Measurements from ENCODE around the gene MED13L.

Gene MED13L

DNA sequence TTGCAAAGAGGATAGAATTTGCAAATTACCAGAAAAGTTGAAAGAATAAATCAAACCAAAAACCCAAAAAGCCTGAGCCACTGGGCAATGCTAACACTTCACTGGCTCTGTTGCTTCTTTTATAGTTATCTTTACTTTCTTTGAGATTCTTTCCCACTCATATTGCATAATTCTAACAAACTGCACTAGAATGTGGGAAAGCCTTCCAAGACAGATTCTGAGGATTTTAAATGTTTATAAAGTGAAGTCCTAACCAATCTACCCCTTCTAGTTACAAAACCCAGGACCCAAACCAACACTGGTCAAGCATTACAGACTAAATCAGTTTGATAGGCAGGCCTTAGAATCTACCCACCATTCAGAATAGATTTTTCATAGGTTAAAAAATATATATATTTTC lies 150.9 kb downstream of the MED13L start:
- Histone ChIP-seq H3K36me3 (ENCODE audit: control insufficient read depth, insufficient read depth, low read length) (no peaks in the 10 kb centered on the region), H3K4me1 (ENCODE audit: control insufficient read depth, insufficient read depth, low read length) (peaks cover 38% of the 10 kb centered on the region), H3K4me3 (ENCODE audit: low read depth, low read length) (no peak overlapping the region), H3K9me3 (ENCODE audit: control insufficient read depth, insufficient read depth, low read length) (no peaks in the 10 kb centered on the region), H3K9ac (ENCODE audit: low read depth, low read length) (no peak overlapping the region), H3K27me3 (ENCODE audit: control insufficient read depth, insufficient read depth, low read length) (no peaks in the 10 kb centered on the region)

DNA sequence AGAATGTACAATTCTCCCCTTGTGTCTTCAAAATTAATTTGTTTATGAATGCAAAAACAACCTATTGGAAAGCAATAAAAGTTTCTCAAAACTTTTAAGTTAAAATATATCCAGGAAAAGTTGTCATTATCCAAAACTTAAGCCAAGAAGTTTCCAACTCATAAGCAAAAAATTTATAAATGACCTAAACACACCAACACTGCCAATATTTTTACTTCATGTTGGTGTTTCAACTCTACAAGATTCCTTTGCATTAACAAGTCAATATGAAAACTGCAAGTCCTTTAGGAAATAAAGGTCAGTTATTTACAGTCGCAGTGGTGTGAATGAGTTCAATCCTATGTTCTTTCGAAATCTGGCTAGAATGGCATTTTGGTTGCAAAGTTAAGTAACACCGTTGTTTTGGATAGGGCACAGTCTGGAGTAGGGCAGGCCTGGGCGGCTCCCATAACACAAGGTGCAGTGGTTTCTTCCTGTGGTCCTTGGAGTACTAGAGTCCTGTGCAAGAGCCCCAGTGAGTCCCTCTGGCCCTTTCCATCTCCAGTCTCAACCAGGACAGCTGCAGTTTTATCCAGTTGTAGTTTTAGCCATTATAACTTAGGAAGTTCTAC lies 151.4 kb downstream of the MED13L start:
- no peaks in the 10 kb centered on the region for H3K27me3 ChIP-seq (ENCODE audit: control insufficient read depth, insufficient read depth, low read length)
- H3K9ac ChIP-seq (ENCODE audit: low read depth, low read length) = no peak overlapping the region
- H3K4me1 ChIP-seq (ENCODE audit: control insufficient read depth, insufficient read depth, low read length) = peaks cover 41% of the 10 kb centered on the region
- H3K9me3 ChIP-seq (ENCODE audit: control insufficient read depth, insufficient read depth, low read length) = no peaks in the 10 kb centered on the region
- H3K36me3 ChIP-seq (ENCODE audit: control insufficient read depth, insufficient read depth, low read length) = no peaks in the 10 kb centered on the region
- no peak overlapping the region for H3K4me3 ChIP-seq (ENCODE audit: low read depth, low read length)

DNA sequence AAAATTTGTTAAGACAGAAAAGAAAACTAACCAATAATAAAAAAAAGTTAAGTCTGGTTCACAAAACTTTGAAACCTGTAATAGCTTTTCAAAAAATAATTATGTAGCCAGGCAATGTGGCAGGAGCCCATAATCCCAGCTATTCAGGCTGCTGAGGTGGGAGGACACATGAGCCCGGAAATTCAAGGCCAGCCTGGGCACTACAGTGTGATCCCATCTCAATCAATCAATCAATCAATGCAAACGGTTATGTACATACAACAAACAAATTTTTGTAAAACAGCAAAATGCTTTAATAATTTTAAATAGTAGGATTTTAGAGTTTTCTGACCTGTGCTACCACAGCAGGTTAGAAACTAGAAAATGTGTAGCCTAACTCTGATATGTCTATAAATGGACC lies 152.4 kb downstream of the MED13L start:
- Histone ChIP-seq H3K4me3 (ENCODE audit: low read depth, low read length) (no peak overlapping the region), H3K9me3 (ENCODE audit: control insufficient read depth, insufficient read depth, low read length) (no peaks in the 10 kb centered on the region), H3K36me3 (ENCODE audit: control insufficient read depth, insufficient read depth, low read length) (no peaks in the 10 kb centered on the region), H3K4me1 (ENCODE audit: control insufficient read depth, insufficient read depth, low read length) (peaks cover 43% of the 10 kb centered on the region), H3K9ac (ENCODE audit: low read depth, low read length) (no peak overlapping the region), H3K27me3 (ENCODE audit: control insufficient read depth, insufficient read depth, low read length) (no peaks in the 10 kb centered on the region)

DNA sequence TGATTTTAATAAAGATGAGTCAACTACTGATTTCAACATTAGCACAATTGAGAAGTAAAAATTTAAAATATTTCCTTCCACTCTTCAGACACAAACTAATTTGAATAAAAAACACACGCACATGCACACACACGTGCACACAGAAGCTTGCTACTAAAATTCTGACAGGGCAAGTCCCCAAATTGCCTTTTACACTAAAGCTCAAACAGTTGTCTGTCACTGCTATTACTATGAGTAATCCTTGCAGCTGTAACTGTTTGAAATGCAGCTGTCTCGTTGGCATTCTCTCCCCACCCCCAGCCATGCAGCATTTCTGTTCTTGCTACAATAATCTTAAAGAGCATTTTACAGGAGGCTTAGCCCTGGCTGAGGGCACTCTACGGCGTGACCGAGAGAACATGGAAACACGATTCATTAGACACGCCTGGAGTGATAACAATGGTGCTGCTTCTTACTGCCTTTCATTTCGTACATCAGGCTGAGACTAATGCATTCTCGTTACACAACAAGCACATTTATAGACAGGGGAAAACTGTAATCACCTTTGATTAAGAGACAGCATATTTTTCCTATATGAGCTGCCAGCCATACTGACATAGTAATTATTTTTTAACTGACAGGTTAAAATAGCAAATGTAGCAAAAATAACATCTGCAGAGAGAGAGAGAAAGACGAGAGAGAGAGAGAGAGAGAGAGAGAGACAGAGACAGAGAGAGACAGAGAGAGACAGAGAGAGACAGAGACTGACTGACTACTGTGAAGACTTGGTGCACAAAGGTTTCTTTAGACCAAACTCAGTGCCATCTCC lies 153.8 kb downstream of the MED13L start:
- Histone ChIP-seq H3K9ac (ENCODE audit: low read depth, low read length) (no peak overlapping the region), H3K36me3 (ENCODE audit: control insufficient read depth, insufficient read depth, low read length) (no peaks in the 10 kb centered on the region), H3K9me3 (ENCODE audit: control insufficient read depth, insufficient read depth, low read length) (no peaks in the 10 kb centered on the region), H3K4me1 (ENCODE audit: control insufficient read depth, insufficient read depth, low read length) (peaks cover 43% of the 10 kb centered on the region), H3K27me3 (ENCODE audit: control insufficient read depth, insufficient read depth, low read length) (no peaks in the 10 kb centered on the region), H3K4me3 (ENCODE audit: low read depth, low read length) (peak overlapping the region; percentile 14)

DNA sequence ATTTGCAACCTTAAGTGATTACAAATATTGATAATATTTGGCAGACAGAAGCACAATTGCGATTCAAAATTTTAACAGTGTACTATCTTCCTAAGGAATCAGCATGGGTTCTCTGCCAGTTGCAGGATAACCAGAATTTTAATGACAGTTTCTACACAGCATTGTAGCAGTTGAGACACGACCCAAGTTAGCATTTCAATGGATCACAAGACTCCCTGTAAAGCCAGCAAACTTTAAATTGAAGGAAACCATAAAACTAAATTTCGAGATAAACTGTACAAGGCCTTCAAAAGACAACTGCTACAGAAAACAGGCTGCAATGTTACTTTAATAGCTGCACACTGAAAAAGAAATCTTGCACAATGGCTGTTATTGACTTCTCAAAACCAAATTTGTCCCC lies 154.9 kb downstream of the MED13L start:
- Histone ChIP-seq H3K9me3 (ENCODE audit: control insufficient read depth, insufficient read depth, low read length) (no peaks in the 10 kb centered on the region), H3K4me1 (ENCODE audit: control insufficient read depth, insufficient read depth, low read length) (peaks cover 38% of the 10 kb centered on the region), H3K9ac (ENCODE audit: low read depth, low read length) (no peak overlapping the region), H3K4me3 (ENCODE audit: low read depth, low read length) (no peak overlapping the region), H3K36me3 (ENCODE audit: control insufficient read depth, insufficient read depth, low read length) (no peaks in the 10 kb centered on the region), H3K27me3 (ENCODE audit: control insufficient read depth, insufficient read depth, low read length) (no peaks in the 10 kb centered on the region)

DNA sequence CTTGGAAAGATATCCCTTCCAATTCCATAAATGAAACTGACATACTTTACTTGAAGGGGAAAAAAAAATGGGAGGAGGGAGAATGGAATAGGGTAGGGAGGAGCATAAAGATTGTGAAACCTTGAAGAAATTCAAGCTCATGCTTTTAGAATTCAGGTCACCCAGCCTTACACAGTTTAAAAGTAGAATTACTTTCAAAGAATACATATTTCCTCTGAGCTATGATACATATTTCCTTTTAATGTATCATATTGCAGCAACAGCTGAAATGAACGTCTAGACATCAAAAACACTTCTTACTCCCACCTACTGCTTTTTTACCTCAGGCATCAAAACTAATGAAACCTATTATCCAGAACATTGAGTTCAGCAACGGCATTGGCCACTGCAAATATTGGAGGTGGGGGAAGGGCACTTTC lies 156.0 kb downstream of the MED13L start:
- Histone ChIP-seq H3K4me1 (ENCODE audit: control insufficient read depth, insufficient read depth, low read length) (peaks cover 34% of the 10 kb centered on the region), H3K9ac (ENCODE audit: low read depth, low read length) (no peak overlapping the region), H3K4me3 (ENCODE audit: low read depth, low read length) (no peak overlapping the region), H3K27me3 (ENCODE audit: control insufficient read depth, insufficient read depth, low read length) (no peaks in the 10 kb centered on the region), H3K36me3 (ENCODE audit: control insufficient read depth, insufficient read depth, low read length) (no peaks in the 10 kb centered on the region), H3K9me3 (ENCODE audit: control insufficient read depth, insufficient read depth, low read length) (no peaks in the 10 kb centered on the region)

DNA sequence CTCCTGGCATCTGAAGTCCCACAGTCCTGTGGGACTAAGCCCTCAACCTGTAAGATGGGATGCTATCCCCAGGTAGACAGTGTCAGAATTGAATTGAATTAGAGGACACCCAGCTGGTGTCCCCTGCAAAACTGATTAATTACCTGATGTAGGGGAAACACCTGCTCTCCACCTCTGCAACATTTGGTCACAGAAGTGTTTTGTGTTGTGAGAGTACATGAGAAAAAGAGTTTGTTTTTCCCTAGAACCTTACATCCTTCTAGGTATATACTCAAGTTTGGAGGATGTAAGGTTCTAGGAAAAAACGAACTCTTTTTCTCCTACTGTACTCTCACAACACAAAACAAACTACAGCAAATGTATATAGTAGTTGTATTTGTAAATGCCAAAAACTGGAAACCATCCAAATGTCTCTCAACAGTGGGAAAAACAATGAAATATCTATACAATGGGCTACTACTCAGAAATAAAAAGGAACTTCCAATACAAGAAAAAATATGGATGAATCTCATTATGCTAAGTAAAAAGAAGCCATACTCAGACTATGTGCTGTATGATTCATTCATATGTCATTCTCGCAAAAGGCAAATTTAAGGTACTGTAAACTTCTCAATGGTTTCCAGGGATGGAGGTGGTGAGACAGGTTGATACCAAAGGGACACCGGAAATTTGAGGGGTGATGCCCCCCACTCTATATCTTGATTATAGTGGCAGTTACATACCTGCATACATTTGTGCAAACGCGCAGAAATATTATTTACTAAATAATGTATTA lies 160.7 kb downstream of the MED13L start:
- Histone ChIP-seq H3K27me3 (ENCODE audit: control insufficient read depth, insufficient read depth, low read length) (no peaks in the 10 kb centered on the region), H3K9me3 (ENCODE audit: control insufficient read depth, insufficient read depth, low read length) (no peaks in the 10 kb centered on the region), H3K9ac (ENCODE audit: low read depth, low read length) (no peak overlapping the region), H3K4me3 (ENCODE audit: low read depth, low read length) (no peak overlapping the region), H3K4me1 (ENCODE audit: control insufficient read depth, insufficient read depth, low read length) (peaks cover 25% of the 10 kb centered on the region), H3K36me3 (ENCODE audit: control insufficient read depth, insufficient read depth, low read length) (no peaks in the 10 kb centered on the region)

DNA sequence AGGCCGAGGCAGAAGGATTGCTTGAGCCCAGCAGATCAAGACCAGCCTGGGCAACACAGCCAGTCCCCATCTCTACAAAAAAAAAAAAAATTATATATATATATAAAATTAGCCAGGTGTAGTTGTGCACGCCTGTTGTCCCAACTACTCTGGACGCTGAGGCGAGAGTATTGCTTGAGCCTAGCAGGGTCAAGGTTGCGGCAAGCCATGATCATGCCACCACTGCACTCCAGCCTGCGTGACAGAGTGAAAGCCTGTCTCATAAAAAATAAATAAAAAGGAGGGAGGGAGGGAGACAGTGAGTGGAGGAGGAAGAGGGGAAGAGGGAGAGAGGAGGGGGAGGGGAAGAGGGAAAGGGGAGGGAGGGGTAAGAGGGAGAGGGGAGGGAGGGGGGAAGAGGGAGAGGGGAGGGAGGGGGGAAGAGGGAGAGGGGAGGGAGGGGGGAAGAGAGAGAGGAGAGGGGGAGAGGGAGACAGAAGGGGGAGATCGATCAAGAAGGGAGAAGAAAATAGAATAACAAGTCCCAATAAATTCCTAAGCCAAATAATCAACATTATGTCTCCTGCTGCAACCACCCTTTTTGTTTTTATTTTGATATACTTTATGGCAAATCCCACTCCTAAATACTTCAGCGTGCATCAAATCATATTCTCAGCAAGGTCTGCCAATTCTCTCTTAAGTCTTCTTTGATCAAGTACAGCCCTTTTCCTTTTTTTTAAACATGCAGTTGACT lies 163.9 kb downstream of the MED13L start:
- no peak overlapping the region for H3K9ac ChIP-seq (ENCODE audit: low read depth, low read length)
- H3K4me3 ChIP-seq (ENCODE audit: low read depth, low read length) = no peak overlapping the region
- H3K4me1 ChIP-seq (ENCODE audit: control insufficient read depth, insufficient read depth, low read length) = peaks cover 18% of the 10 kb centered on the region
- H3K9me3 ChIP-seq (ENCODE audit: control insufficient read depth, insufficient read depth, low read length) = no peaks in the 10 kb centered on the region
- H3K36me3 ChIP-seq (ENCODE audit: control insufficient read depth, insufficient read depth, low read length) = no peaks in the 10 kb centered on the region
- no peaks in the 10 kb centered on the region for H3K27me3 ChIP-seq (ENCODE audit: control insufficient read depth, insufficient read depth, low read length)

DNA sequence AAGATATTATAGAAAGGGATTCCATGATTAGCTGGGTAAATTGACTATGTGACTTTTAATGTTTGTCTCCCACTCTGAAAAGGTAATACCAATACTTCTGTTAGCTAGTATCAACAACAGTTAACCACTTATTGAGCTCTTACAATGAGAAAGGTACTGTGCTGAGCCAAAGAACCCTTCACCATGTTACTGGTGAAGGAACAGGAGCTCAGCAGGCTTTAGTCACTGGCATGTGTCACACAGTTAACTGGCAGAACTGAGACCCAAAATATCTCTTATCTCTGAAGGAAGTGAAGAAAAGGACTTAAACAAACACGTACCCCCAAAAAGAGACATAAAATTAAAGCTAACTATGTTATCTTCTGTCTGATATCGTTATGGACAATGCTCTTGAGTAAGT lies 170.6 kb downstream of the MED13L start:
- peaks cover 1% of the 10 kb centered on the region for H3K4me1 ChIP-seq (ENCODE audit: control insufficient read depth, insufficient read depth, low read length)
- no peak overlapping the region for H3K4me3 ChIP-seq (ENCODE audit: low read depth, low read length)
- H3K9ac ChIP-seq (ENCODE audit: low read depth, low read length) = no peak overlapping the region
- no peaks in the 10 kb centered on the region for H3K36me3 ChIP-seq (ENCODE audit: control insufficient read depth, insufficient read depth, low read length)
- no peaks in the 10 kb centered on the region for H3K27me3 ChIP-seq (ENCODE audit: control insufficient read depth, insufficient read depth, low read length)
- no peaks in the 10 kb centered on the region for H3K9me3 ChIP-seq (ENCODE audit: control insufficient read depth, insufficient read depth, low read length)

DNA sequence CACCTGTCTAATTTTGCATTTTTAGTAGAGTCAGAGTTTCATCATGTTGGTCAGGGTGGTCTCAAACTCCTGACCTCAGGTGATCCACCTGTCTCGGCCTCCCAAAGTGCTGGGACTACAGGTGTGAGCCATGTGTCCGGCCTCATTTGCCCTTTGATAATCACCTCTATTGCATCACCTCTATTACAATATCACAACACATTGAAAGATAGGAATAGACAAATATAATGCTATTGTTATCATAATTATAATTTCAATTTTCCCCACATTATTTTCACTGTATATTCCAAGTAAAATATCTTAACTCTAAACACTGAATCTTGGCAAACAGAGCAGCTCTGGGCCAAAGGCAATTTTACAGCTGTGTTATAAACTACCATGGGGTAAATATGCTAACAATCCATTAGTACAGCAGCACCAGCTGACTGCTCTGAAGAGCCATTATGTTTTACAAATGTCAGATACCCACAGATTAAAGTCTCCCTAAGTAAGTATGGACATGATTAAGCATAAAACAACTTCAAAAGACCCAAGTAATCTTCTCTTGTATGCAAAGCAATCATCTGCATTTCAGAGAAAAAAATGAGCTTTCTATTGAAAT lies 173.2 kb downstream of the MED13L start:
- no peak overlapping the region for H3K9ac ChIP-seq (ENCODE audit: low read depth, low read length)
- no peaks in the 10 kb centered on the region for H3K27me3 ChIP-seq (ENCODE audit: control insufficient read depth, insufficient read depth, low read length)
- no peak overlapping the region for H3K4me3 ChIP-seq (ENCODE audit: low read depth, low read length)
- H3K4me1 ChIP-seq (ENCODE audit: control insufficient read depth, insufficient read depth, low read length) = no peaks in the 10 kb centered on the region
- no peaks in the 10 kb centered on the region for H3K9me3 ChIP-seq (ENCODE audit: control insufficient read depth, insufficient read depth, low read length)
- H3K36me3 ChIP-seq (ENCODE audit: control insufficient read depth, insufficient read depth, low read length) = no peaks in the 10 kb centered on the region

DNA sequence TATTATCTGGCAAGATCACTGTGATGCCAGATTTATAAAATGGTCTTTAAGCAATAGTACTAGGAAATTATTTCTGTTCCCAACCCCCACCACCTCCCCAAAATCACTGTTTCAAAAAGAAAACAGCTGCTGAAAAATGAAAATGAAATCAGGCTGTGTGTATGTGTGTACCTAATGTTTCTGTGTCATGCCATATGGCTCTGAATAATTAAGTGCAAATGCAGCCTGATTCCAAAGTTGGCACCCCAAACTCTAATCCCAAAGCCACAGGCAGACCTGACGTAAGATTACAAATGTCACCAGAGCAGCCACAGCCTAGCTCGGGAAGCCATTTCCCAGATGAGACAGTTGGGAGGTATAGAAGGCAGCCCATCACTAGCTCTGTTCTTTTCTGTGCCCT lies 175.5 kb downstream of the MED13L start:
- H3K36me3 ChIP-seq (ENCODE audit: control insufficient read depth, insufficient read depth, low read length) = no peaks in the 10 kb centered on the region
- no peak overlapping the region for H3K4me3 ChIP-seq (ENCODE audit: low read depth, low read length)
- H3K27me3 ChIP-seq (ENCODE audit: control insufficient read depth, insufficient read depth, low read length) = no peaks in the 10 kb centered on the region
- H3K9ac ChIP-seq (ENCODE audit: low read depth, low read length) = no peak overlapping the region
- H3K9me3 ChIP-seq (ENCODE audit: control insufficient read depth, insufficient read depth, low read length) = no peaks in the 10 kb centered on the region
- no peaks in the 10 kb centered on the region for H3K4me1 ChIP-seq (ENCODE audit: control insufficient read depth, insufficient read depth, low read length)

All from iPS-15b (cell line).